H1 (cell line): ENCODE data around the gene PRKCZ.
"Not testable (repeated sequence)": the region's sequence is repeated elsewhere in the genome, so short reads cannot be mapped to it uniquely, and the experiment has no call there.

Experiments
- NRF1 ChIP-seq: IDR thresholded peaks from 2 replicates; pipeline ENCODE4 v1.6.1; 2011; ENCODE audit warnings: mild to moderate bottlenecking, low read depth, low read length, improper control_type of control experiment
- POLR2AphosphoS5 ChIP-seq: IDR thresholded peaks from 2 replicates; pipeline ENCODE4 v1.6.1; 2011; ENCODE audit warnings: low read depth, low read length
- RNF2 ChIP-seq: fragments of 200-900, 300-1000 bp; sonication (generic); IDR thresholded peaks from 2 replicates; pipeline ENCODE4 v1.7.1; 2016; ENCODE audit warnings: borderline replicate concordance, low read depth, mild to moderate bottlenecking, antibody characterized with exemption, low read length; ENCODE audit not compliant: poor library complexity, severe bottlenecking; ENCODE audit errors: missing control alignments
- TF ChIP-seq, protein P1 (sequence below), 3 experiments: IDR thresholded peaks; 1 replicate in 2 of 3; 2 replicates in 1 of 3; pipeline versions ENCODE4 v1.5.1 to v1.6.1; 2011; ENCODE audit warnings: low read length in 3 of 3, mild to moderate bottlenecking in 3 of 3, inconsistent platforms in 2 of 3, low read depth in 1 of 3, moderate library complexity in 1 of 3; ENCODE audit not compliant: insufficient read depth in 1 of 3; ENCODE audit errors: control extremely low read depth in 1 of 3

DNA sequence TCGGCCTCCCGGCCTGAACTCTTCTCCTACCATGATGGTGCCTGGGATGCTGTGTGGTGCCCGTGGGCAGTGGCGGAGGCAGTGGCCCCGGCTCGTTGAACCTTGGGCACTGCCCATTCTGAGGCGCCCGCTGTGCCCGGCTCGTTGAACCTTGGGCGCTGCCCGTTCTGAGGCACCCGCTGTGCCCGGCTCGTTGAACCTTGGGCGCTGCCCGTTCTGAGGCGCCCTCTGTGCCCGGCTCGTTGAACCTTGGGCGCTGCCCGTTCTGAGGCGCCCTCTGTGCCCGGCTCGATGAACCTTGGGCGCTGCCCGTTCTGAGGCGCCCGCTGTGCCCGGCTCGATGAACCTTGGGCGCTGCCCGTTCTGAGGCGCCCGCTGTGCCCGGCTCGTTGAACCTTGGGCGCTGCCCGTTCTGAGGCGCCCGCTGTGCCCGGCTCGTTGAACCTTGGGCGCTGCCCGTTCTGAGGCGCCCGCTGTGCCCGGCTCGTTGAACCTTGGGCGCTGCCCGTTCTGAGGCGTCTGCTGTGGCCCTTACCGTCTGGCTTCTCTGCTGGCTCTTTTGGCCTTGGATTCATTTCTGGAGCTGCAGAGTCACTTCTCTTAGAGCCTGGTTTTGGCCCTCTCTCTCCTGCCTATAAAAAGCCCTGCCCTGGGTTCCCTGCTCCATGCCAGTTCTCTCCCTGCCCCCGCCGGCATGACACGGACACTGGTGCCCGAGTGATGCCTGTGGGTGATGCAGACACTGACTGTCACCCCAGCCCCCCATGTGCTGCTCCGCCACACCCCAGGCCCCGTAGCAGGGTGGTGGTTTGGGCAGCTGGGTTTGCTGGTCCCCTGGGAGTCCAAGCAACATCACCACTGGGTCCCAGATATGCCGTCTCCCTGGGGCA lies 44.3 kb downstream of the PRKCZ start:
- not testable (repeated sequence) for TF ChIP-seq NRF1, POLR2AphosphoS5, RNF2
- TF ChIP-seq, protein P1, sequence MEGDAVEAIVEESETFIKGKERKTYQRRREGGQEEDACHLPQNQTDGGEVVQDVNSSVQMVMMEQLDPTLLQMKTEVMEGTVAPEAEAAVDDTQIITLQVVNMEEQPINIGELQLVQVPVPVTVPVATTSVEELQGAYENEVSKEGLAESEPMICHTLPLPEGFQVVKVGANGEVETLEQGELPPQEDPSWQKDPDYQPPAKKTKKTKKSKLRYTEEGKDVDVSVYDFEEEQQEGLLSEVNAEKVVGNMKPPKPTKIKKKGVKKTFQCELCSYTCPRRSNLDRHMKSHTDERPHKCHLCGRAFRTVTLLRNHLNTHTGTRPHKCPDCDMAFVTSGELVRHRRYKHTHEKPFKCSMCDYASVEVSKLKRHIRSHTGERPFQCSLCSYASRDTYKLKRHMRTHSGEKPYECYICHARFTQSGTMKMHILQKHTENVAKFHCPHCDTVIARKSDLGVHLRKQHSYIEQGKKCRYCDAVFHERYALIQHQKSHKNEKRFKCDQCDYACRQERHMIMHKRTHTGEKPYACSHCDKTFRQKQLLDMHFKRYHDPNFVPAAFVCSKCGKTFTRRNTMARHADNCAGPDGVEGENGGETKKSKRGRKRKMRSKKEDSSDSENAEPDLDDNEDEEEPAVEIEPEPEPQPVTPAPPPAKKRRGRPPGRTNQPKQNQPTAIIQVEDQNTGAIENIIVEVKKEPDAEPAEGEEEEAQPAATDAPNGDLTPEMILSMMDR (IDR thresholded peaks at IDR 0.05; ENCODE audit: control extremely low read depth in 1 of 3, insufficient read depth in 1 of 3, low read depth in 1 of 3, low read length in 3 of 3) = not testable (repeated sequence)
